BLaER1 treated with 17β-estradiol and CSF1 and Interleukin-3, amounts not matched to agents 10 nM and 100 nM (cell line): Measurements from ENCODE around the gene TNS1.

Experiments
- H3K27ac ChIP-seq, 11 experiments: shearing (Covaris generic); formaldehyde crosslinking; 2 replicates each; pipeline ENCODE4 v1.8.1; 2022
- H3K27me3 ChIP-seq, 11 experiments: shearing (Covaris generic); formaldehyde crosslinking; 2 replicates each; pipeline ENCODE4 v1.8.1; 2022
- H3K36me3 ChIP-seq, 11 experiments: shearing (Covaris generic); formaldehyde crosslinking; 2 replicates each; pipeline ENCODE4 v1.8.1; 2022
- H3K4me1 ChIP-seq, 10 experiments: shearing (Covaris generic); formaldehyde crosslinking; 2 replicates each; pipeline ENCODE4 v1.8.1; 2022
- H3K4me2 ChIP-seq, 11 experiments: shearing (Covaris generic); formaldehyde crosslinking; 2 replicates each; pipeline ENCODE4 v1.8.1; 2022
- H3K4me3 ChIP-seq, 10 experiments: shearing (Covaris generic); formaldehyde crosslinking; 2 replicates each; pipeline ENCODE4 v1.8.1; 2022
- H3K9ac ChIP-seq, 11 experiments: shearing (Covaris generic); formaldehyde crosslinking; 2 replicates each; pipeline ENCODE4 v1.8.1; 2022
- H3K9me3 ChIP-seq, 11 experiments: shearing (Covaris generic); formaldehyde crosslinking; replicated peaks in 1 of 11; 2 replicates each; pipeline ENCODE4 v1.8.1; 2022
- H4K20me1 ChIP-seq, 11 experiments: shearing (Covaris generic); formaldehyde crosslinking; 2 replicates each; pipeline ENCODE4 v1.8.1; 2022
- Cebpa-rat ChIP-seq, 11 experiments: shearing (Covaris generic); IDR thresholded peaks; 2 replicates each; pipeline ENCODE4 v1.8.1; 2022

Gene TNS1

GRCh38 chr2:217988014-217988839, 14.6 kb downstream of the TNS1 start:
- Histone ChIP-seq H3K4me1 (peaks cover 0 to 25% (median 6%) of the 10 kb centered on the region in 10 experiments; a peak in 11 of 20 replicates), H3K9me3 (no peaks in the 10 kb centered on the region), H3K36me3 (peaks cover 0 to 80% (median 37%) of the 10 kb centered on the region in 11 experiments; a peak in 11 of 22 replicates), H3K27ac (no peak overlapping the region), H3K4me3 (no peak overlapping the region), H3K27me3 (no peaks in the 10 kb centered on the region; a peak in 1 of 22 replicates), H3K9ac (peak overlapping the region in 1 of 11 experiments; percentile 14; a peak in 1 of 22 replicates), H3K4me2 (peak overlapping the region in 4 of 11 experiments; percentile 3 to 67 (median 27); a peak in 8 of 22 replicates), H4K20me1 (peaks cover 0 to 31% (median 9%) of the 10 kb centered on the region in 11 experiments; a peak in 9 of 22 replicates)
- TF ChIP-seq Cebpa-rat (IDR thresholded peaks at IDR 0.05) = no peak

DNA sequence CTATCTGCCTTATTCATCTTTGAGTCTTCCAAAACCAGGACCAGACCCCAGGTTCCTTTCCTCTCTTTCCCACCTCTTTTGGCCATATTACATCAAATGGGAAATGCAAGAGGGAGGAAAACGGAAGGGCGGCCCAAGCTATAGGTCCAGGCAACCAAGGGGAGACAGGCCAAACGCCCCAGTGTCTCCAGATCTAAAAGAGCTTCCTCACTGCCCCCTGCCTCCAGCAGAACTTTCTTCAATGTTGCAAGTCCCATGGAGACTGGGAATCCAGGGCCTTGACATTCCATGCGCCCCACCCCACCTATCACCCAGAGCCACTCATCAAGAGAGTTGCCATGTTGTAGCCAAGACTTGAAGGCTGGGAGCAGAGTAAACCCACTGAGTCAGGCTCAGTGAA, 15.4 kb downstream of the TNS1 start:
- Histone ChIP-seq H3K4me3 (no peak overlapping the region), H3K9me3 (peaks cover 0 to 4% (median 0%) of the 10 kb centered on the region in 11 experiments; a peak in 1 of 22 replicates), H4K20me1 (peaks cover 0 to 31% (median 9%) of the 10 kb centered on the region in 11 experiments; a peak in 9 of 22 replicates), H3K27me3 (no peaks in the 10 kb centered on the region; a peak in 1 of 22 replicates), H3K9ac (peak overlapping the region in 1 of 11 experiments; percentile 14; a peak in 1 of 22 replicates), H3K36me3 (peaks cover 0 to 82% (median 37%) of the 10 kb centered on the region in 11 experiments; a peak in 11 of 22 replicates), H3K4me2 (no peak overlapping the region), H3K4me1 (peaks cover 0 to 25% (median 6%) of the 10 kb centered on the region in 10 experiments; a peak in 11 of 20 replicates), H3K27ac (no peak overlapping the region)
- no peak for TF ChIP-seq Cebpa-rat (IDR thresholded peaks at IDR 0.05)

DNA sequence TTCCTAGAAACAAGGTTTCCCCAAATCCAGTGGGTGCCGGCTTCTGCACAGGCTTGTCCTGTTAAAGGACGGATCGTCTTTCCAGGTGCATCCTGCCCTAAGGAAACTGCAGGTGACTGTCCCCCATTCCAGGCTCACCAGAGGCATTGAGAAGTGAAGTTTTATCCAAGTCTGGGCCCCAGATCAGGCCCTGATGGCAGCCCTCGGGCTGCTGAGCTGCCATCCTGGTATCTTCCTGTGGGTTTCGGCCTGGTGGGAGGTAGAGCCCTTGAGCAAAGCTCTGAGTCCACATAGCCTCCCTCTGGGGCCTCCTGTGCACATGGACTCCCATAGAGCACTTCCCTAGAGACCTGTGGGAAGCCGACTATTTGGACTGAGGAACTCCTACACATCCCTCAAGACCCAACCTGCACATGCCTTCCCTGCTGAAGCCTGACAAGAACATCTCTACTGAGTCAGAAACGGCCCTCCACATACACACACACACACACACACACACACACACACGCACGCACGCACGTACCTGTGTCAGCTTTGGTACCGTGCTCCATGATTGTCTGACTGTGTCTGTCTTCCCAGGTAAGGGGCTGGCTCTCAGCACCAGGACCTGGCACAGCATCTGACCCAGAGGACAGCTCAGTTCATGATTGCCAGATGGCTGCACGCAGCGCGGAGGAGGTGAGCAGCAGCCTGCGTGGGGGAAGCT, 16.4 kb downstream of the TNS1 start:
- peaks cover 0 to 37% (median 9%) of the 10 kb centered on the region in 11 experiments; a peak in 9 of 22 replicates for H4K20me1 ChIP-seq
- peaks cover 0 to 75% (median 37%) of the 10 kb centered on the region in 11 experiments; a peak in 11 of 22 replicates for H3K36me3 ChIP-seq
- no peak overlapping the region for H3K27ac ChIP-seq
- H3K4me1 ChIP-seq = peaks cover 6 to 34% (median 13%) of the 10 kb centered on the region in 10 experiments; a peak in 16 of 20 replicates
- no peak for TF ChIP-seq Cebpa-rat (IDR thresholded peaks at IDR 0.05)
- no peak overlapping the region for H3K9ac ChIP-seq
- H3K4me2 ChIP-seq = peak overlapping the region in 1 of 11 experiments; percentile 5; a peak in 1 of 22 replicates
- H3K9me3 ChIP-seq = peaks cover 0 to 8% (median 0%) of the 10 kb centered on the region in 11 experiments; a peak in 2 of 22 replicates
- H3K27me3 ChIP-seq = no peaks in the 10 kb centered on the region
- no peak overlapping the region for H3K4me3 ChIP-seq

- H3K4me2 ChIP-seq = no peak overlapping the region
- H3K9ac ChIP-seq = no peak overlapping the region
- peaks cover 0 to 8% (median 0%) of the 10 kb centered on the region in 11 experiments; a peak in 2 of 22 replicates for H3K9me3 ChIP-seq
- H3K4me1 ChIP-seq = peaks cover 6 to 37% (median 16%) of the 10 kb centered on the region in 10 experiments; a peak in 16 of 20 replicates
- peaks cover 0 to 70% (median 17%) of the 10 kb centered on the region in 11 experiments; a peak in 11 of 22 replicates for H3K36me3 ChIP-seq
- H3K27ac ChIP-seq = no peak overlapping the region
- no peak for TF ChIP-seq Cebpa-rat (IDR thresholded peaks at IDR 0.05)
- H4K20me1 ChIP-seq = peaks cover 0 to 34% (median 9%) of the 10 kb centered on the region in 11 experiments; a peak in 9 of 22 replicates
- H3K27me3 ChIP-seq = no peaks in the 10 kb centered on the region
- no peak overlapping the region for H3K4me3 ChIP-seq
These were observed 19.2 kb downstream of the TNS1 start for GRCh38 chr2:217983276-217984233.

DNA sequence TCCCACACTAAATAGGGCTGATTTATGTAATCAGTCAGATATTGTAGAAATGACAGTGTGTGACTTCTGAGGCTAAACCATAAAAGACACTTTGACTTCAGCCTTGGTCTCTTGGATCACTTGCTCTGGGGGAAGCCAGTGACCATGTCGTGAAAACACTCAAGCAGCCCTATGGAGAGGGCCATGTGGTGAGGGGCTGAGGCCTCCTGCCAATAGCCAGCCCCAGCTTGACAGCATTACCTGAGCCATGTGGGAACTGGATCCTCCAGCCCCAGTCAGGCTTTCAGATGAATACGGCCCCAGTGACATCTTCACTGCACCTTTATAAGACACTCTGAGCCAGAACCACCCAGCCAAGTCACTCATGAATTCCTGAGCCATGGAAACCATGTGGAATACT, 20.8 kb downstream of the TNS1 start:
- H3K9ac ChIP-seq = no peak overlapping the region
- TF ChIP-seq Cebpa-rat (IDR thresholded peaks at IDR 0.05) = no peak
- H4K20me1 ChIP-seq = peaks cover 0 to 24% (median 0%) of the 10 kb centered on the region in 11 experiments; a peak in 3 of 22 replicates
- peak overlapping the region in 7 of 11 experiments; percentile 10 to 67 (median 49); a peak in 12 of 22 replicates for H3K4me2 ChIP-seq
- H3K36me3 ChIP-seq = peaks cover 0 to 69% (median 20%) of the 10 kb centered on the region in 11 experiments; a peak in 11 of 22 replicates
- no peaks in the 10 kb centered on the region for H3K27me3 ChIP-seq
- no peak overlapping the region for H3K4me3 ChIP-seq
- H3K4me1 ChIP-seq = peaks cover 0 to 30% (median 12%) of the 10 kb centered on the region in 10 experiments; a peak in 13 of 20 replicates
- H3K27ac ChIP-seq = no peak overlapping the region
- H3K9me3 ChIP-seq = peaks cover 0 to 8% (median 0%) of the 10 kb centered on the region in 11 experiments; a peak in 2 of 22 replicates

- Histone ChIP-seq H3K27me3 (no peaks in the 10 kb centered on the region), H3K9me3 (peaks cover 0 to 8% (median 0%) of the 10 kb centered on the region in 11 experiments; a peak in 2 of 22 replicates), H3K36me3 (peaks cover 0 to 69% (median 20%) of the 10 kb centered on the region in 11 experiments; a peak in 11 of 22 replicates), H3K4me2 (peak overlapping the region in 7 of 11 experiments; percentile 10 to 67 (median 49); a peak in 12 of 22 replicates), H3K4me1 (peaks cover 0 to 23% (median 12%) of the 10 kb centered on the region in 10 experiments; a peak in 13 of 20 replicates), H4K20me1 (peaks cover 0 to 21% (median 0%) of the 10 kb centered on the region in 11 experiments; a peak in 3 of 22 replicates), H3K4me3 (no peak overlapping the region), H3K27ac (no peak overlapping the region), H3K9ac (no peak overlapping the region)
- no peak for TF ChIP-seq Cebpa-rat (IDR thresholded peaks at IDR 0.05)
These were observed 21.6 kb downstream of the TNS1 start for GRCh38 chr2:217981084-217981730.

- Histone ChIP-seq H3K4me2 (no peak overlapping the region; a peak in 1 of 22 replicates), H4K20me1 (peaks cover 0 to 17% (median 0%) of the 10 kb centered on the region in 11 experiments; a peak in 3 of 22 replicates), H3K9ac (no peak overlapping the region), H3K9me3 (peaks cover 0 to 8% (median 0%) of the 10 kb centered on the region in 11 experiments; a peak in 2 of 22 replicates), H3K36me3 (peaks cover 0 to 69% (median 20%) of the 10 kb centered on the region in 11 experiments; a peak in 8 of 22 replicates), H3K27me3 (no peaks in the 10 kb centered on the region), H3K4me3 (no peak overlapping the region), H3K27ac (no peak overlapping the region), H3K4me1 (peaks cover 0 to 23% (median 12%) of the 10 kb centered on the region in 10 experiments; a peak in 13 of 20 replicates)
- TF ChIP-seq Cebpa-rat (IDR thresholded peaks at IDR 0.05) = no peak
These were observed 22.2 kb downstream of the TNS1 start for GRCh38 chr2:217980591-217980990.
